Mesodermal cell (in vitro differentiated cells): ENCODE results near the gene OR51E1. TPM values are rescaled to one million over a fixed set of nuclear protein-coding genes. Genes with fewer than 3 reads are reported as not detected.

Experiments used
- H3K27ac ChIP-seq: 2 replicates; pipeline ENCODE4 v1.7.0; 2013; ENCODE audit warnings: mild to moderate bottlenecking, low read depth, low read length, moderate library complexity; ENCODE audit not compliant: severe bottlenecking
- H3K36me3 ChIP-seq: 2 replicates; pipeline ENCODE4 v1.7.1; 2013; ENCODE audit warnings: mild to moderate bottlenecking, low read length, moderate library complexity; ENCODE audit not compliant: control insufficient read depth, insufficient read depth
- H3K4me1 ChIP-seq: one replicate; pipeline ENCODE4 v1.7.1; 2013; ENCODE audit warnings: mild to moderate bottlenecking, low read length; ENCODE audit not compliant: insufficient read depth, control insufficient read depth, poor library complexity, severe bottlenecking
- H3K4me3 ChIP-seq: 2 replicates; pipeline ENCODE4 v1.7.0; 2013; ENCODE audit warnings: low read length, control low read depth, mild to moderate bottlenecking; ENCODE audit not compliant: insufficient read depth, poor library complexity, severe bottlenecking; ENCODE audit errors: extremely low read depth
- H3K9me3 ChIP-seq: 2 replicates; pipeline ENCODE4 v1.7.1; 2013; ENCODE audit warnings: mild to moderate bottlenecking, low read length, moderate library complexity; ENCODE audit not compliant: control insufficient read depth
- WGBS, 2 experiments: methylation state at CpG; one replicate each; pipeline ENCODE4 v1.1.5; 2013; ENCODE audit warnings: missing lambda C conversion rate in 2 of 2; ENCODE audit not compliant: insufficient coverage in 2 of 2; 5-methylcytosine and 5-hydroxymethylcytosine counted together
- polyA plus RNA-seq, 2 experiments: library from polyadenylated mRNA; stranded (reverse); fragments of 50-300 nt; gene quantifications; one replicate each; pipeline ENCODE4 v1.2.3, GENCODE V29; 2013

The OR51E1 gene, protein sequence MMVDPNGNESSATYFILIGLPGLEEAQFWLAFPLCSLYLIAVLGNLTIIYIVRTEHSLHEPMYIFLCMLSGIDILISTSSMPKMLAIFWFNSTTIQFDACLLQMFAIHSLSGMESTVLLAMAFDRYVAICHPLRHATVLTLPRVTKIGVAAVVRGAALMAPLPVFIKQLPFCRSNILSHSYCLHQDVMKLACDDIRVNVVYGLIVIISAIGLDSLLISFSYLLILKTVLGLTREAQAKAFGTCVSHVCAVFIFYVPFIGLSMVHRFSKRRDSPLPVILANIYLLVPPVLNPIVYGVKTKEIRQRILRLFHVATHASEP
- not detected for polyA plus RNA-seq (2013, experiment 1 of 2)
- polyA plus RNA-seq (2013, experiment 2 of 2) = not detected

DNA sequence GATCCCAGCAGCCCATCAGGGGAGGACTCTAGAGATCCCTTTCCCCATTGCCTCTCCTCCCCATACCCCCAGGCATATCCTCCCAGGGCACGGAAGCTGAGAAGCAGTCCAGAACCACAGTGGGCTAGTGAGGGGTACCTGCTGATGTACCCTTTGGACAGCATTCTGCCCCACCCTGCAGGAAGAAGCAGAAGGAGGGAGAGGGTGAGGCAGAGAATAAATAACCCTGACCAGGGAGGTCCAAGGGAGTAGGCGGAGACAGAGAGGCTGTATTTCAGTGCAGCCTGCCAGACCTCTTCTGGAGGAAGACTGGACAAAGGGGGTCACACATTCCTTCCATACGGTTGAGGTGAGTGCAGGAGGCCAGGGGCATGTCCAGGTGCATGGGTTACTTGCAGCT, at the start of gene OR51E1:
Gene OR51E1 (plus strand): TSS at position 301 of the 400 bp plus-strand sequence. CDS start 8,545 bp downstream, outside the sequence.
- 91 to 97% methylated on average over 2 to 3 of the region's 3 CpGs for WGBS, 2 experiments

DNA sequence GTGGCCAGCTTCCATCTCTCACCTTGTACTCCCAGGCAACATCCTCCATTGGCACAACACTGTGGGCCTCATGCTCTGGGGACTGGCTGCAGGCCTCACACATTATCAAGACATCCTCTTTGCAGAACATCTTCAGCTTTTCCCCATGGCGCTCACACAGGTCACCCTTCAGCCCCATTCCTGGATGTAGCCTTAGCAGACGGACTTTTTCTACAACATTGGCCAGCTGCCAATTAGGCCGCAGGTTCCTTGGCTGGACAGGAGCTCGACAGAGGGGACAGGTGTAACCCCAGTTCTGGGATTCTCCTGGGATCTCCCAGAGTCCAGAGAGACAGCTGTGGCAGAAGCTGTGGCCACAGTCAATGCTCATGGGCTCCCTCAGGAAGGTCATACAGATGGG, 38.7 kb upstream of the OR51E1 start:
- WGBS, 2 experiments = 89 to 95% methylated on average over 4 of the region's 4 CpGs
- Histone ChIP-seq H3K9me3 (no peaks in the 10 kb centered on the region), H3K4me1 (no peaks in the 10 kb centered on the region), H3K36me3 (peaks cover 8% of the 10 kb centered on the region), H3K27ac (no peak overlapping the region), H3K4me3 (no peak overlapping the region)

More for the DNA sequence above, at the start of gene OR51E1:
- H3K4me1 ChIP-seq = peaks cover 5% of the 10 kb centered on the region
- H3K27ac ChIP-seq = no peak within 1 kb of the TSS
- H3K9me3 ChIP-seq = no peaks in the 10 kb centered on the region
- H3K4me3 ChIP-seq = no peak within 1 kb of the TSS
- H3K36me3 ChIP-seq = no peaks in the 10 kb centered on the region

DNA sequence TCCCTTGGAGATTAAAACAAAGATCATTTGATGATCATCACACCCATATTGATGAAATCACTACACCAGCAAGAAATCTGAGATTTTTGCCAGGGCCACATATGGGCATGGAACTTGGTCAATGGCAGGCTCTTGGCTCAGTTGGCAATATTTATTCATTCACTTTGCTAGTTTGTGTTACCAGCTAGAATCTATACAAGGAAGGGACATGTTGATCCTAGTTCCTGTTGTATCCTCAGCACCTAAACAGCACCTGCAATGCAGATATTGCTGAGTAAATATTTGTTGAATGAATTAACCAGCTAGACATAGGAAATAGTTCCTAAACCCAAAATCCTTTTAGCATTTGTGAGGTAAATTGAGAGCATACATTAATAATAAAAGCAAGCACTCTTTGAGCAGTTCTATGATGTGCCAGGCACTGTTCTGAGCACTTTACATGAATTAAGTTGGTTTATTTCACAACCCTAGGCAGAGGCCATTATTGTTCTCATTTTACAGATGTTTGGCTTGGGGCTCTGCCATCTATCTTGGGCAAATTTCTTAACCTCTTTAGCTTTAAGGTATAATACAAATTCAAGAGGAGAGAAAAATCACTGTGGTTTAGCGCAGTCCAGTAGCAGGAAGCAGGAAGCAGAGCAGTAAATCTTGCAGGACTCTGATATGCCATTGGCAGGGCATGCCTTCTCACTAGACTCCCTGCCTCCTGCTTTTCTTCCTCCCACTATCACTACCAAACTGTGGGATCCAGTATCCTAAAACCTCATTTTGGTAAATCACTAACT, 37.4 kb upstream of the OR51E1 start:
- no peak overlapping the region for H3K4me3 ChIP-seq
- H3K36me3 ChIP-seq = peaks cover under 1% of the 10 kb centered on the region
- no peak overlapping the region for H3K27ac ChIP-seq
- no peaks in the 10 kb centered on the region for H3K9me3 ChIP-seq
- H3K4me1 ChIP-seq = no peaks in the 10 kb centered on the region
- 80 to 100% methylated on average over 1 of the region's 1 CpG for WGBS, 2 experiments

DNA sequence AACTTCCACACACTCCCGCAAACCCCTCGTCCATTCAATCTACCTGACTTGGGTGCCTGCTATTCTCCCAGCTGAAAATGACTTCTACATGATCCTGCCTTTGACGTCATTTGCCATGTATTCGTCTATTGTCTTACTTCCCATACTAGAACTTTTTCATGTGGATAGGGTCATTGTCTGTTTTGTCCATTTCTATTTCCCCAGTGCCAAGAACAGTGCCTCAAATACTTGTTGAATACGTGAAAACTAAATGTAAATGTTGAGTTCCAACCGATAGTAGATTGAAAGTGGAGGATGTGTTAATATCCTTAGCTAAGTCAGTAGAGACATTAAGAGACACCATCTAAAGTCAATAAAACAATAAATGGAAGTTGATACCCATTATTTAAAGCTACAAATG, 36.7 kb upstream of the OR51E1 start:
- Histone ChIP-seq H3K4me1 (no peaks in the 10 kb centered on the region), H3K4me3 (peak overlapping the region; percentile 58), H3K27ac (no peak overlapping the region), H3K36me3 (no peaks in the 10 kb centered on the region), H3K9me3 (no peaks in the 10 kb centered on the region)
- 76 to 93% methylated on average over 3 to 4 of the region's 6 CpGs for WGBS, 2 experiments

DNA sequence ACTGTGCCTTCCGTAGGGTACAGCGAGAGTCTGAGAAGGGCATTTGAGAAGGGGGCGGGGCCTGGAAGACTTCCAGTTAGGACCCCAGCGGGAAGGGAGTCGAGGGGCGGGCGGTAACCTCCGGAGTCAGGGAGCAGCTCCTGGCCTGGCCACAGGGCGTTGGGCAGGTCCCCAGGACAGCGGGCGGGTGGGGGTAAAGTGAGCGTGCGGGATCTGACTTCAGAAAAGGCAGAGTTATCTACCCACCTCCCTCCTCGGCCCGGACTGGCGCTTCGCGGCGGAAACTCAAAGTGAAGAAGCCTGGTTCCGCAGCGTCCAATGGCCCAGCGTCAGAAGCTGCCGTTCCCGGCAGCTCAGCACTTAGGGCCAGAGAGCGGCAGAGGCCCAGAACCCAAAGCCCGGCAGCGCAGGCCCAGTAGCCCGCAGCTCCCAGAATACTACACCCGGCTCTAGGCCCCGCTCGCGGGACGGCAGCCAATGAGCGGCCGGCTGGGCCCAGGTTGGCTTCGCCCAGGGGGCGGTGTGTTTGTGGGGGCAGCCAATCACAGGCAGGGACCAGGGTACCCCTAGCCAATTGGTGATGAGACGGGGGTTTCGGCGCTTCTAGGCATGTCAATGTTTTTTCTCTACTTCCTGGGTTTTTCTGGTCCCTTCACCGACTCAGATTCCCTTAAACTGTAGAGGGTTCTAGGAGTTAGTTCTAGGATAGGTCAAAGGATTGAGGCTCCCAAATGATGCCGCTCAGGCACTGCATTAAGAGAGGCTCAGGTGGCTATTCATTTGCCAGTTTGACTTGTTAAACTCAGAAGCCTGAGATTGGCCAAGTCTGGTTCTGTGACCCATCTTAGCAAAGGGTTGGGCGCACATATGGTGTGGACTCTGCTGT, 35.8 kb upstream of the OR51E1 start, which contains the start of gene TRIM68:
Gene TRIM68 (minus strand): TSS at position 451 of the 886 bp plus-strand sequence. CDS start 2,727 bp downstream, outside the sequence.
- peak within 1 kb of the TSS; percentile 58 for H3K4me3 ChIP-seq
- no peaks in the 10 kb centered on the region for H3K4me1 ChIP-seq
- H3K9me3 ChIP-seq = no peaks in the 10 kb centered on the region
- peak within 1 kb of the TSS; percentile 86 for H3K27ac ChIP-seq
- no peaks in the 10 kb centered on the region for H3K36me3 ChIP-seq
- WGBS, 2 experiments = 8% methylated on average over 29 to 33 of the region's 43 CpGs

DNA sequence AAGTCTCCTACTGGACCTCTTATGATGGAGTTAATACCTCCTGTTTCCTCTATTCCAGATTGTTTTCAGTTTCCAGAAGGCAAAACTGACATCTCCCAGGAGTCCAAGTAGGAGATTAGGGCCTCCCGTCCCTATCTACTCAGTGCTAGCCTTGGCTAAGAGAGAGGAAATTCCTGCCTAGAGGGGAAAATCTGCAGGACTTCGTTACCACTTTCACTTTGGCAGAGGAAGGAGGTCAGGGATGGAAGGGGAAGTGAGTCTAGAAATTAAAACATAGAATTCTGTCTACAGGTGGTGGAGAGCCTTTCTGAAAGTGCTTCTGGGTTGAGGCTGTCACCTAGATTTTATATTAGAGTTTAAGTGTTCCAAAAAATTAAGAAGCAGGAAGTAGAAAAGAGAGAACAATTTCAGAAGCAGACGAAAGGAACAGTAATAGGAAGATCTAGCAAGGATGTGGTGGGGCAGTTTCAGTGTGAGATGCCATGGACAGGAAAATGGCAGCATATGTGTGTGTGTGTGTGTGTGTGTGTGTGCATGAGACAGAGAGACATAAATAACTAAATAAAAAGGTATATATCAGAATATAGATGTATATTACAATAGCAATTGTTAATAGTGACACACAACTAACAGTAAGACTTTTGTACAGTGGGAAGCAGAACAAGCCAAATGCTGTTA, 33.4 kb upstream of the OR51E1 start:
- 50 to 82% methylated on average over 1 to 2 of the region's 3 CpGs for WGBS, 2 experiments
- no peaks in the 10 kb centered on the region for H3K9me3 ChIP-seq
- no peaks in the 10 kb centered on the region for H3K36me3 ChIP-seq
- no peak overlapping the region for H3K27ac ChIP-seq
- H3K4me1 ChIP-seq = no peaks in the 10 kb centered on the region
- H3K4me3 ChIP-seq = no peak overlapping the region

DNA sequence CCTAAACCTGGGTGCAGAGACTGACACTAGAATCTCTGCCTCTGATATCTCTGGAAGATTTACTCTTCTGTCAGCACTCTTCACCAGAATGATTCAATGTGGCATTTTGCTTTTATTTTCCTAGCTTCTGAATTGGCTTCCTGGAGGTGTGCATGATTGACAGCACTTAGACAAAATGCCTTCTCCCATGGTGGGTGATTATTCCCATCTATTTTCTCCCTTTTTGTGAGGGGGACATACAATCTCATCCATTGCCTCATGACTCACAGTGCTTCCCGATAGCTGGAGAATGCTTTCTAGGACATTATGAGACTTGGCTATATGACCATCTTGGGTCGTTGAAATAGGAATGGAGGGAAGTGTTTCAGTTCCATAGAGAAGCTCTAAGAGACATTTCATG, 31.8 kb upstream of the OR51E1 start:
- no peak overlapping the region for H3K4me3 ChIP-seq
- H3K9me3 ChIP-seq = no peaks in the 10 kb centered on the region
- H3K27ac ChIP-seq = no peak overlapping the region
- H3K4me1 ChIP-seq = no peaks in the 10 kb centered on the region
- H3K36me3 ChIP-seq = no peaks in the 10 kb centered on the region
- no CpG with 5 or more reads among the region's 2 CpGs for WGBS, 2 experiments

DNA sequence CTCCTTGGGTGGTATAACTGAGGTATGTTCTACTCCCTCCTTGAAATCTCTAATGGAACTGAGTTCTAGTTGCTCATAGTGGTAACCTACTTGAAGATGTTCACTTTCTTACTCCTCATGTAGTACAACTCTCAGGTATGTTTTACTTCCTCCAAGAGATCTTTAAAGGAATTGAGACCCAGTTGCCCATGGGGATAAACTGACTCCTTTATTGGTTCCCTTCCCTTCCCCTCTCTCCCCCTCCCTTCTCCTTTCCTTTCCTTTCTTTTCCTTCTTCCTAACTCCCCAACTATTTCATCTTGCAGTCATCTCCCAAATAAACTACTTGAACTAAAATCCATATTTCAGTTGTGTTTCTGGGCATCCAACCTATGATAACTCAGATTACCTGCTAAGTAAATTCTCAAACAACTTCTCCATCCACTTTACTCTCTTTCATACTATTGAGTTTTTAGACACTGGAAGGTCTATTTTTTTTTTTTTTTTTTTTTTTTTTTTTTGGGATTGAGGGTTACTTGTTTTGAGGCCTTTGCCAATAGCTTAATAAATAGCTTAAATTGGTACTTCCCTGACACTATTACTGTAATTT, 27.8 kb upstream of the OR51E1 start:
- Histone ChIP-seq H3K36me3 (no peaks in the 10 kb centered on the region), H3K27ac (no peak overlapping the region), H3K9me3 (no peaks in the 10 kb centered on the region), H3K4me1 (no peaks in the 10 kb centered on the region), H3K4me3 (no peak overlapping the region)

DNA sequence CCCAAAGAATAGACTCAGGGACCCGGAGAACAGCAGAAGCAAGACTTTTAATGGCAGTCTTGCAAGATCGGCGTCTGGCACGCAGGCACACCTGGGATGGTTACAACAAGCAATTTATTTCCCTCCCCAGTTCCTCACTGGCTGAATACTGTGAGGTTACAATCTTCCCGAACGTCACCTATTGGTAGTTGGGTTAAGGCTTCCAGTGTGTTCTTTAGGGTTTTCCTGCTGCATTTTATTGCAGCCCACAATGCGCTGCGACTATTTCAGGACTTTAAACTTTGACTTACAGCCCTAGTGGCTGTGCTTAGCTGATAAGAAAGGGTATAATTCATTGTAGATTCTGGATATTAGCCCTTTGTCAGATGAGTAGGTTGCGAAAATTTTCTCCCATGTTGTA, 24.3 kb upstream of the OR51E1 start:
- no peaks in the 10 kb centered on the region for H3K36me3 ChIP-seq
- H3K4me3 ChIP-seq = no peak overlapping the region
- H3K27ac ChIP-seq = no peak overlapping the region
- no peaks in the 10 kb centered on the region for H3K9me3 ChIP-seq
- WGBS, 2 experiments = 80 to 84% methylated on average over 6 to 8 of the region's 9 CpGs
- no peaks in the 10 kb centered on the region for H3K4me1 ChIP-seq
